GM10248 (cell line): ENCODE results near the gene SEZ6.

Source experiments
- CTCF ChIA-PET: fragments of 300-600 bp; sonication (Branson Sonifier 250); formaldehyde crosslinking; extraction: SDS; loops from one replicate; lab custom pipeline; 2021; ENCODE audit warnings: antibody characterized with exemption; lab: Yijun Ruan, JAX
- POLR2A ChIA-PET: fragments of 350-650 bp; sonication (Branson Sonifier 250); formaldehyde crosslinking; extraction: SDS; loops from one replicate; lab custom pipeline; 2020; ENCODE audit warnings: antibody characterized with exemption; lab: Yijun Ruan, JAX
- DNase-seq: peaks from one replicate; pipeline ENCODE4 v3.0.0; 2012; ENCODE audit errors: extremely low spot score
- TF ChIP-seq, protein P1 (sequence below): IDR thresholded peaks from 2 replicates; pipeline ENCODE4 v1.5.1; 2012; ENCODE audit warnings: mild to moderate bottlenecking, low read depth; ENCODE audit errors: extremely low read depth, missing control alignments, control extremely low read depth

SEZ6 gene

GRCh38 chr17:28956861-28957260, 49.0 kb downstream of the SEZ6 start:
- no peak for DNase-seq
- ChIA-PET CTCF (interaction anchor here (1.0 to 11.6 kb wide), 8 partner anchors 8 to 230 kb away, joined by 3 to 346 read pairs (median 6); partner anchors contain the start of gene TLCD1), POLR2A (no interaction called here)
- TF ChIP-seq, protein P1, sequence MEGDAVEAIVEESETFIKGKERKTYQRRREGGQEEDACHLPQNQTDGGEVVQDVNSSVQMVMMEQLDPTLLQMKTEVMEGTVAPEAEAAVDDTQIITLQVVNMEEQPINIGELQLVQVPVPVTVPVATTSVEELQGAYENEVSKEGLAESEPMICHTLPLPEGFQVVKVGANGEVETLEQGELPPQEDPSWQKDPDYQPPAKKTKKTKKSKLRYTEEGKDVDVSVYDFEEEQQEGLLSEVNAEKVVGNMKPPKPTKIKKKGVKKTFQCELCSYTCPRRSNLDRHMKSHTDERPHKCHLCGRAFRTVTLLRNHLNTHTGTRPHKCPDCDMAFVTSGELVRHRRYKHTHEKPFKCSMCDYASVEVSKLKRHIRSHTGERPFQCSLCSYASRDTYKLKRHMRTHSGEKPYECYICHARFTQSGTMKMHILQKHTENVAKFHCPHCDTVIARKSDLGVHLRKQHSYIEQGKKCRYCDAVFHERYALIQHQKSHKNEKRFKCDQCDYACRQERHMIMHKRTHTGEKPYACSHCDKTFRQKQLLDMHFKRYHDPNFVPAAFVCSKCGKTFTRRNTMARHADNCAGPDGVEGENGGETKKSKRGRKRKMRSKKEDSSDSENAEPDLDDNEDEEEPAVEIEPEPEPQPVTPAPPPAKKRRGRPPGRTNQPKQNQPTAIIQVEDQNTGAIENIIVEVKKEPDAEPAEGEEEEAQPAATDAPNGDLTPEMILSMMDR = no peak

DNA sequence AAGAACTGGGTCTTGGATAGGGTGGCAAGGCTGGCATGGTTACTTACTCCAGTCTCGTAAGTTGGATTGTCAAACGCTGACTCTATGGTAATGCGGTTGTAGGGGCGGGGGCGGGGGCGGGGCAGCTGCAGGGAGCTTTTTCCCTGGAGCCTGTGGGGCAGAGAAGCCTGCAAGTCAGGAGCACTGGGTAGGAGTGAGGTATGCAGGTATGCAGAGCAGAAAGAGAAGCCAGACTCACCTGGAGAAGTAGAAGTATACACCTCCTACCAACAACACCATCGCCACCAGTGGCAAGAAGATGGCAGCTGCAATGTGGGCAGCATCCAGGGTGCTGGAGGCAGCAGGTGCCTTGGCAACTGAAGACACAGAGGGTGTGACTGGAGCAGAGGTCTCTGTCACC, 49.7 kb downstream of the SEZ6 start:
- POLR2A ChIA-PET = no interaction called here
- CTCF ChIA-PET = interaction anchor here (1.6 to 11.6 kb wide), 3 partner anchors 9 to 192 kb away, joined by 4 to 346 read pairs (median 17); no protein-coding TSS in a partner anchor
- DNase-seq = no peak
- TF ChIP-seq, protein P1 = no peak

DNA sequence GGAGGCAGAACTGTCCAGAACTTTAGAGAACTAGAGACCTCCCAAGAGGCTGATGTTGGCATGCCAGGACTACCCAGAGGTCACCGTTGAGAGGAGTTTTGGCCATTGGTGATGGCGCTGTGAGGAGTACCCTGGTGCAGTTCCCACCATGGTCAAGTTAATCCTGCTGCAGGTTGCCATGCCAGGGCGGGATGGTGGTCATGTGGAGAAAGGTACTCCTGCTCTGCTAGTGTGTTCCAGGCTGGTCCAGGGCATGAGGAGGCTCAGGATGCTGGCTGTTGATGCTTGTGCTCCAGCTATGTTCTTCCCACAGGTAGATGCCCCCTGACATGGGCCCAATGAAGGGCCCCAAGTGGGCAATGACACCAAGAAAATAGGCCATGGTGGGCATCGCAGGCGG, 50.4 kb downstream of the SEZ6 start:
- TF ChIP-seq, protein P1 = no peak
- POLR2A ChIA-PET = no interaction called here
- CTCF ChIA-PET = interaction anchor here (1.1 to 11.6 kb wide), 3 partner anchors 10 to 228 kb away, joined by 5 to 346 read pairs (median 17); no protein-coding TSS in a partner anchor
- DNase-seq = no peak

GRCh38 chr17:28954886-28955285, 50.9 kb downstream of the SEZ6 start:
- DNase-seq = no peak
- ChIA-PET CTCF (interaction anchor here (1.1 to 11.6 kb wide), 4 partner anchors 10 to 308 kb away, joined by 5 to 346 read pairs (median 36); no protein-coding TSS in a partner anchor), POLR2A (no interaction called here)
- TF ChIP-seq, protein P1 = no peak

DNA sequence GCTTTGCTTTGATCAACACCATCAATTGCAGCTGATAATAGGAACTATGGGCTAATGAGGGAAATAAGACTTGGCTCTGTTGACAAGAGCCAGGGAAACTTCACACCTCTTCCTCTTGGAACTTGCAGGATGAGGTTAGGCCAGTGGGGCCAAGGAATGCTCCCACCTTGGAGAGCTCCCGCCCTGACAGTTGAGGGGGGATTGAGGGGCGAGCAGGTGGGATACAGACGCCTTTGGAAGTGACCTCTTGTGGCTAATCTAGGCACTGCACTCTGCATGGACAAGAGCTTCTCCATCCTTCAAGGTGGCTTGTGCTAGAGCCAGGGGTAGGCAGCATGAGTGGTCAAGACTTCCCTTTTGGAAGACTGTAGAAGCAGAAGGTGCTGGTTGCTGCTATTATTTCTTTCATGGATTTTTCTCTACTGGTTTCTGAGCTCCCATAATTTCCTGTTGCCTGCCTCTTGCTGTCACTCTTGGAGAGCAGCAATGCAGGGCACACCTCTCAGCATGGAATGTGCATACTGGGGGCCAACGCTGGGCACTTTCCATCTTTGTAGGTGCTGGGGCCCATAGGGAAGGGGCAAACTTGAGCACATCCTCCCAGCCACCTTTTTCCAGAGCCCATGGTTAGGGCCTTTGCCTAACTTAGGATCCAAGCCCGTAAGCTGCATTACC, 52.3 kb downstream of the SEZ6 start:
- ChIA-PET POLR2A (interaction anchor here (0.7 kb wide), 1 partner anchor 9 kb away, joined by 4 read pairs; no protein-coding TSS in a partner anchor), CTCF (interaction anchor here (0.6 to 3.9 kb wide), 56 partner anchors 8 to 618 kb away, joined by 3 to 62 read pairs (median 4); partner anchors contain the start of genes DHRS13, IFT20, PROCA1 and RPL23A)
- peak; percentile 55 for DNase-seq

More for the DNA sequence above, 52.3 kb downstream of the SEZ6 start:
- TF ChIP-seq, protein P1 = peak; percentile 66
